CD4-positive, alpha-beta T cell treated with Interleukin-4 for 4 hours (primary cell): ENCODE data around the gene SLC7A7.
"Not testable (repeated sequence)": the region's sequence is repeated elsewhere in the genome, so short reads cannot be mapped to it uniquely, and the experiment has no call there.

Experiments used
- DNase-seq: peaks from one replicate; pipeline ENCODE4 v3.0.0-alpha.2; 2020

Gene SLC7A7

DNA sequence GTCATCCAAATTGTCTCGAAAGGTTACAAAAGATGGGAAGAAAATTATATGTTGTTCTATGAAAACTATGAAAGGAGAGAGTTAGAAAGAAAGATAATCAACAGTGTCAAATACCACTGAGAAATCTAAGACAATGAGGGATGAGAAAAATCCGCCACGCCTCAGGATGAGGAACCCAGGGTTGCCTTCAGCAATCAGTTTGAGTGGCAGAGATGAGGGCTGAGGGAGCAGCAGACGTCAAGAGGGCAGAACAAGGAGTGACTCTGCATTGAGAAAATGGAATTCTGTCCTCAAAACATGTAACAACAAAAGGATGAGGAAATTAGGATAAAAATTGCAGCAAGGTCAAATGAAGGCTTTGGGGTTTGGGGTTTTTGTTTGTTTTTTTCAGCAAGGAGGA, 67.0 kb downstream of the SLC7A7 start:
- no peak for DNase-seq

DNA sequence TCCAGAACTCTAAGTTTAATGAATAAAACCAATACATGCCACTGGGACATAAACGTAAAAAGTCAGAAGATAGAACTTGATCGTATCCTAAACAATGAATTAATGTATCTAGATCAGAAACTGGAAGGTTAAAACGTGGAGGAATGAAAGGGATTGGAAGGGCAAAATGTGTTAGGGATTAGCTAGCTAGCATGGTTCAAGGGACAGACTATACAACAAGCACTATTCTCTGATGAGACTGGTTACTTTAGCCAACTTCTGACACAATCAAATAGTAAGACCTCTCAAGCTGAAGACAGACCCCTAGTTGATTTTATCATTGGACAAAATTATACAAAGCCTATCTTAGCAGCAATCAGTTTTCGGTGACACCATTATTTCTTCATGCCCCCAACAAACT, 67.5 kb downstream of the SLC7A7 start:
- no peak for DNase-seq

DNA sequence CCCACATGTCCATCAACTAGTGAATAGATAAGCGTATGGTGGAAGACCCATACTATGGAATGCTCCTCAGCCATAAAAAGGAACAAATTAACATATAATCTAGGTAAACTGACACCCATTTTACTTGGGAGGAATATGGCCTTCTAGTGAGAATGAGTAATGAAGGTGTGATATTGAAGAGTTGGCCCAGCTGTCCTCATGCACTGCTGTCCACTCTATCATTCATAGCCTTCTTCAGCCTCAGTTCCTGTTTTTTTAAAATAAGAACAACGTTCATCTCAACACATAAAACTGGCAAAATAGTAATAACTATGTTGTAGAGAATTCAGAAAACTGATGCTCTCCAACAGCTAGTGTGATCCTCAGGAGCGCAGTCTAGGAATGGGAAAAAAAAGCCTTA, 75.2 kb downstream of the SLC7A7 start:
- DNase-seq: no peak

DNA sequence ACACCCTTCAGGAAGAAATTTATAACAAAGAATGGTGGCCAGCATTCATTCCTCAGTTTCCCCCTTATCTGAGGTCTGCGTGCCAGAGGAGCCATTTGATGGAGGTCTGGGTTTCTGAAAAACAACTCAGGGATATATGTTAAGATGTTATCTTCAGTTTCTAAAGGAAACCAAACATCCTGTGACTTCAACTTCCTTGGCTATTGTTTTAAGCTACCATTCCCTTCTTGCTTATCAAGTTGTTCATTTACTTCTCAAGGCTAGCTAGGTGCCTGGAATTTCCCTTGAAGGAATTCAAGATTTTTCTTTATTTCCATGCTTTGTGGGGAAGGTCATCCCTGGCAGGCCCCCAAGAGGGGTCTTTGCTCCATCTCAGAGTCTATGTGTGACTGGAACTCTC, 75.8 kb downstream of the SLC7A7 start:
- DNase-seq: no peak

GRCh38 chr14:22737052-22737451, 78.2 kb downstream of the SLC7A7 start:
- no peak for DNase-seq

DNA sequence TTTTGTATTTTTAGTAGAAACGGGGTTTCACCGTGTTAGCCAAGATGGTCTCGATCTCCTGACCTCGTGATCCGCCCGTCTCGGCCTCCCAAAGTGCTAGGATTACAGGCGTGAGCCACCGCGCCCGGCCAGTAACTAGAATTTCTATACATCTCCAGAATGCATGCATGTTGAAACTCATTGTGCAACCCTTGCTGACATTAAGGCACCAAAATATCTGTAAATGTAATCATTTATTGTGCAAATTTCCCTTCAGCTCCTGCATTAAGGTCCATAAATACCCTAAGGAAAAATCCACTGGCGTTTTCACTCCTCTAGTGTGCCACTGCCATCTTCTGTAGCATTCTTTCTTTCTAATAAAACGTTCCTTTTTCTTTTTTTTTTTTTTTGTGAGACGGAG, 78.9 kb downstream of the SLC7A7 start:
- not testable (repeated sequence) for DNase-seq

- no peak for DNase-seq
These were observed 80.1 kb downstream of the SLC7A7 start for GRCh38 chr14:22735096-22735495.

GRCh38 chr14:22733829-22734228, 81.4 kb downstream of the SLC7A7 start:
- no peak for DNase-seq

- not testable (repeated sequence) for DNase-seq
These were observed 83.2 kb downstream of the SLC7A7 start for GRCh38 chr14:22732062-22732461.

DNA sequence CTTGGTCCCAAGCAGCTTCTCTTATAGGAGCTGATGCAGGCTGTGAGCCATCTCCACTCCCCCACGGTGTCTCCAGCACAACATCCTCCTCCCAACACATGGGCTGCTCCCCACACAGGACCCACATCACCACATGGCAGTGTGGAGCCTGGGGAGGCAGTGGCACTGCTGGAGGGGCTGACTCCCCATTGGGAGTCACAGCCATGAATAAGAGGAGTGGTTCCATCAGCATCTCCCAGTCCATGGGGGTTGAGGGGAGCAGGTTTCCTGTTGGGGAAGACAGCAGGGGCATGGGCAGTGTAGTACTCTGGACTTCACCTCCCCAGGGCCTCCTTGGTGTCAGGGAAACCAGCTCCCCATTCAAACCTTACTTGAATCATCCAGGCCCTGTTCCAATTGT, 89.2 kb downstream of the SLC7A7 start:
- DNase-seq: no peak

- not testable (repeated sequence) for DNase-seq
These were observed 89.9 kb downstream of the SLC7A7 start for GRCh38 chr14:22725374-22725773.

DNA sequence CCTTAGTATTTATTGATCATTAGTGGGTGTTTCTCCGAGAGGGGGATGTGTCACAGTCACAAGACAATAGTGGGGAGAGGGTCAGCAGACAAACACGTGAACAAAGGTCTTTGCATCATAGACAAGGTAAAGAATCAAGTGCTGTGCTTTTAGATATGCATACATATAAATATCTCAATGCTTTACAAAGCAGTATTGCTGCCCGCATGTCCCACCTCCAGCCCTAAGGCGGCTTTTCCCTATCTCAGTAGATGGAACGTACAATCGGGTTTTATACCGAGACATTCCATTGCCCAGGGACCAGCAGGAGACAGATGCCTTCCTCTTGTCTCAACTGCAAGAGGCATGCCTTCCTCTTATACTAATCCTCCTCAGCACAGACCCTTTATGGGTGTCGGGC, 90.4 kb downstream of the SLC7A7 start:
- DNase-seq: not testable (repeated sequence)

GRCh38 chr14:22723815-22724214, 91.4 kb downstream of the SLC7A7 start:
- DNase-seq: no peak
